SK-N-MC (cell line): ENCODE results near the gene EXOC1L.

Source experiments
- EZH2 ChIP-seq: fragments of 200-600 bp; sonication (generic); IDR thresholded peaks from one replicate; pipeline ENCODE4 v1.6.1; 2017; ENCODE audit warnings: antibody characterized with exemption
- FOXP2 ChIP-seq: optimal IDR thresholded peaks from 2 replicates; pipeline ENCODE3; 2011; ENCODE audit warnings: mild to moderate bottlenecking, moderate library complexity; ENCODE audit not compliant: insufficient read depth; ENCODE audit errors: extremely low read length, control extremely low read depth
- POLR2AphosphoS5 ChIP-seq: IDR thresholded peaks from 2 replicates; pipeline ENCODE4 v1.6.1; 2012; ENCODE audit warnings: mild to moderate bottlenecking, low read depth, low read length, borderline replicate concordance

- TF ChIP-seq EZH2: no peak
- TF ChIP-seq POLR2AphosphoS5: no peak
- no peak for TF ChIP-seq FOXP2
These were observed 47.5 kb downstream of the EXOC1L start for GRCh38 chr4:55866973-55867574.
